HCT116 (cell line): ENCODE results near the gene SEC31B. TPM values are rescaled to one million over a fixed set of nuclear protein-coding genes. Genes with fewer than 3 reads are reported as not detected.

Source experiments
- ATAC-seq: fragments of 200-7000 bp; cut with Tn5 transposase; 2 replicates; pipeline ENCODE4 v1.9.1; 2020; ENCODE audit warnings: mild to moderate bottlenecking, moderate library complexity
- BruUV-seq: library from RNA; stranded (reverse); fragments of 400-500 nt; replicated peaks from 2 replicates; lab custom pipeline; 2021; lab: Mats Ljungman, UMichigan
- CTCF ChIA-PET: fragments of 300-600 bp; sonication (Branson Sonifier 250); formaldehyde crosslinking; loops from one replicate; lab custom pipeline; 2021; ENCODE audit warnings: antibody characterized with exemption; lab: Charles Lee
- POLR2A ChIA-PET: fragments of 300-600, 350-600 bp; sonication (Branson Sonifier 250); formaldehyde crosslinking; loops from one replicate; lab custom pipeline; 2021; ENCODE audit warnings: antibody characterized with exemption; lab: Charles Lee
- RAD21 ChIA-PET, 2 experiments: fragments of 300-600 bp; sonication (Branson Sonifier 250); formaldehyde crosslinking; loops; one replicate each; lab custom pipeline; 2023; ENCODE audit warnings: low total read pairs in 2 of 2; ENCODE audit not compliant: uncharacterized antibody in 2 of 2, unreplicated experiment in 2 of 2, low non-redundant PET in 1 of 2; lab: Charles Lee
- DNase-seq: peaks from one replicate; pipeline ENCODE4 v3.0.0-alpha.2; 2010; ENCODE audit warnings: low read depth, low spot score
- H2AFZ ChIP-seq: fragments of 200-600 bp; shearing (Covaris generic), sonication (generic); 2 replicates; pipeline ENCODE4 v1.6.1; 2017; ENCODE audit warnings: low read depth, mixed run types, mixed read lengths, antibody characterized with exemption, low read length; ENCODE audit not compliant: poor library complexity, severe bottlenecking
- H3K27ac ChIP-seq: 2 replicates; pipeline ENCODE4 v1.5.1; 2012; ENCODE audit warnings: low read depth, low read length
- H3K27me3 ChIP-seq: fragments of 200-600 bp; sonication (generic); 2 replicates; pipeline ENCODE4 v1.6.1; 2016; ENCODE audit warnings: mixed run types, low read length, mixed read lengths; ENCODE audit not compliant: insufficient read depth
- H3K36me3 ChIP-seq, 2 experiments: fragments of 200-500 bp in 1 of 2; fragments of 200-600 bp in 1 of 2; sonication (Bioruptor generic) in 1 of 2; sonication (generic) in 1 of 2; 2 replicates each; pipeline versions ENCODE4 v1.5.1 to v1.6.1; 2014 to 2016; ENCODE audit warnings: low read length in 2 of 2, inconsistent platforms in 1 of 2, mixed read lengths in 1 of 2, mixed run types in 1 of 2; ENCODE audit not compliant: insufficient read depth in 2 of 2, control insufficient read depth in 1 of 2
- H3K4me1 ChIP-seq, 2 experiments: fragments of 200-600 bp in 1 of 2; sonication (generic) in 1 of 2; 2 replicates each; pipeline versions ENCODE4 v1.5.1 to v1.6.1; 2012 to 2017; ENCODE audit warnings: low read length in 2 of 2, inconsistent platforms in 1 of 2, mild to moderate bottlenecking in 1 of 2, mixed read lengths in 1 of 2, mixed run types in 1 of 2, moderate library complexity in 1 of 2; ENCODE audit not compliant: insufficient read depth in 2 of 2, control insufficient read depth in 1 of 2
- H3K4me2 ChIP-seq: fragments of 200-600 bp; sonication (generic); 2 replicates; pipeline ENCODE4 v1.6.1; 2017; ENCODE audit warnings: mixed run types, low read length, mixed read lengths
- H3K4me3 ChIP-seq, 2 experiments: fragments of 200-600 bp in 1 of 2; sonication (generic) in 1 of 2; replicated peaks in 1 of 2; 2 replicates each; pipeline ENCODE4 v1.5.1; 2011 to 2016; ENCODE audit warnings: low read length in 2 of 2, control low read depth in 1 of 2, low read depth in 1 of 2, mild to moderate bottlenecking in 1 of 2, mixed read lengths in 1 of 2, mixed run types in 1 of 2
- H3K79me2 ChIP-seq: fragments of 200-600 bp; sonication (generic); 2 replicates; pipeline ENCODE4 v1.6.1; 2017; ENCODE audit warnings: mild to moderate bottlenecking, mixed run types, low read length, moderate library complexity, mixed read lengths; ENCODE audit not compliant: insufficient read depth
- H3K9ac ChIP-seq: fragments of 200-600 bp; sonication (generic); 2 replicates; pipeline ENCODE4 v1.6.1; 2016; ENCODE audit warnings: low read length, mixed read lengths
- H3K9me2 ChIP-seq: fragments of 200-600 bp; sonication (generic), shearing (Covaris generic); 2 replicates; pipeline ENCODE4 v1.6.1; 2017; ENCODE audit warnings: mixed run types, mild to moderate bottlenecking, moderate library complexity; ENCODE audit not compliant: insufficient read depth
- H3K9me3 ChIP-seq, 2 experiments: fragments of 200-500 bp in 1 of 2; fragments of 200-600 bp in 1 of 2; sonication (Bioruptor generic) in 1 of 2; sonication (generic) in 1 of 2; 2 replicates each; pipeline ENCODE4 v1.6.1; 2014 to 2017; ENCODE audit warnings: low read length in 2 of 2, mixed read lengths in 2 of 2, inconsistent platforms in 1 of 2, low read depth in 1 of 2, mild to moderate bottlenecking in 1 of 2, mixed run types in 1 of 2, moderate library complexity in 1 of 2; ENCODE audit not compliant: control insufficient read depth in 1 of 2, insufficient read depth in 1 of 2
- H4K20me1 ChIP-seq: fragments of 200-600 bp; sonication (generic), shearing (Covaris generic); 2 replicates; pipeline ENCODE4 v1.6.1; 2017; ENCODE audit warnings: mixed run types, mild to moderate bottlenecking, moderate library complexity; ENCODE audit not compliant: insufficient read depth
- CBX3 ChIP-seq: IDR thresholded peaks from 2 replicates; pipeline ENCODE4 v1.6.1; 2012; ENCODE audit warnings: low read depth
- CTCF ChIP-seq, 3 experiments: fragments of 200-600 bp in 1 of 3; sonication (generic) in 1 of 3; IDR thresholded peaks in 2 of 3; conservative IDR thresholded peaks in 1 of 3; 2 replicates each; pipeline ENCODE4 v1.5.1; 2012 to 2017; ENCODE audit warnings: low read depth in 2 of 3, low read length in 2 of 3, antibody characterized with exemption in 1 of 3, borderline replicate concordance in 1 of 3, control low read depth in 1 of 3, mild to moderate bottlenecking in 1 of 3, mixed read lengths in 1 of 3, mixed run types in 1 of 3, moderate library complexity in 1 of 3; ENCODE audit not compliant: insufficient read depth in 1 of 3
- EGR1 ChIP-seq: IDR thresholded peaks from 2 replicates; pipeline ENCODE4 v1.6.1; 2012; ENCODE audit warnings: low read depth
- EZH2 ChIP-seq: fragments of 200-600 bp; sonication (generic); IDR thresholded peaks from 2 replicates; pipeline ENCODE4 v1.6.1; 2017; ENCODE audit warnings: antibody characterized with exemption, mixed run types
- EZH2phosphoT487 ChIP-seq: fragments of 200-600 bp; IDR thresholded peaks from 2 replicates; pipeline ENCODE4 v1.6.1; 2018; ENCODE audit warnings: antibody characterized with exemption, borderline replicate concordance
- FOSL1 ChIP-seq: IDR thresholded peaks from 2 replicates; pipeline ENCODE4 v1.6.1; 2012; ENCODE audit warnings: low read depth
- JUND ChIP-seq: IDR thresholded peaks from 2 replicates; pipeline ENCODE4 v1.6.1; 2012
- POLR2A ChIP-seq: IDR thresholded peaks from 2 replicates; pipeline ENCODE4 v1.7.0; 2011; ENCODE audit warnings: borderline replicate concordance; ENCODE audit not compliant: insufficient read depth, insufficient read length; ENCODE audit errors: extremely low read depth
- SIN3A ChIP-seq: IDR thresholded peaks from 2 replicates; pipeline ENCODE4 v1.6.1; 2012; ENCODE audit warnings: low read depth
- SP1 ChIP-seq: IDR thresholded peaks from 2 replicates; pipeline ENCODE4 v1.6.1; 2012; ENCODE audit warnings: low read depth
- TCF7L2 ChIP-seq: IDR thresholded peaks from 2 replicates; pipeline ENCODE4 v1.7.0; 2011; ENCODE audit warnings: borderline replicate concordance, inconsistent platforms; ENCODE audit not compliant: insufficient read depth, insufficient read length; ENCODE audit errors: extremely low read depth
- YY1 ChIP-seq: IDR thresholded peaks from 2 replicates; pipeline ENCODE4 v1.6.1; 2011; ENCODE audit warnings: low read length, low read depth, moderate library complexity, mild to moderate bottlenecking; ENCODE audit not compliant: insufficient replicate concordance; ENCODE audit errors: extremely low read depth
- ZNF274 ChIP-seq: fragments of 200-500 bp; sonication (Bioruptor generic); IDR thresholded peaks from 2 replicates; pipeline ENCODE4 v1.6.1; 2014; ENCODE audit warnings: mild to moderate bottlenecking, low read depth, low read length, inconsistent platforms
- intact Hi-C: fragments of 100-400 bp; cut with micrococcal nuclease; formaldehyde crosslinking; loops from 2 replicates; pipeline ENCODE4 v1.10.0; 2022
- total RNA-seq: library from RNA; stranded (reverse); gene quantifications from one replicate; pipeline ENCODE4 v1.2.1, GENCODE V29; 2021; ENCODE audit not compliant: unreplicated experiment
- TF ChIP-seq, protein P1 (sequence below): IDR thresholded peaks from 2 replicates; pipeline ENCODE4 v1.6.1; 2011; ENCODE audit warnings: mild to moderate bottlenecking, low read length, moderate library complexity; ENCODE audit not compliant: insufficient replicate concordance; ENCODE audit errors: extremely low read depth
- TF ChIP-seq, protein P2 (sequence below): IDR thresholded peaks from 2 replicates; pipeline ENCODE4 v1.6.1; 2012
- TF ChIP-seq, protein P3 (sequence below): IDR thresholded peaks from 2 replicates; pipeline ENCODE4 v1.6.1; 2012

The SEC31B gene
- total RNA-seq, 1 experiment from 2014 or later = 30.9 TPM

DNA sequence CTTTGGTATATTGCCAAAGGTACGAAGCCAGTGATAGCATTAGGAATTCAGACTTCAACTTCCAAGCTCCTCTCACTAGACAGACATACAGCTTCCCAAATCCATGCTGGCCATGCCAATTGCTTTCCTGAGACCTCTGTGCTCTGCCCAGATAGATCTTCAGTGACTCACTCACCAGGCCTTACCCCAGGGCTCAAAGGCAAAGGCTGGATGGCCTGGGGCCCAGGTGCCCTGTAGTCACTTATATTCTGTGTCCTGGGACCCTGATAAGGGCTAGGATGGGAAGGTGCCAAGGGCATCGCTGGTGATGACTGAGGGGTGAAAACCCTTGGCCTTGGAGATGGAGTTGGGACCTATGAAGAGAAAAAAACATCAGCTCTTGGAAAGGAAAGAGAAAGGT, 29.1 kb downstream of the SEC31B start:
- H3K79me2 ChIP-seq = no peaks in the 10 kb centered on the region
- ATAC-seq (no peak), DNase-seq (no peak)
- ChIA-PET POLR2A (no interaction called here), CTCF (interaction anchor here (1.1 kb wide), 1 partner anchor 28 kb away, joined by 3 read pairs; no protein-coding TSS in a partner anchor), RAD21 (no interaction called here)
- no peak overlapping the region for H3K27ac ChIP-seq
- H4K20me1 ChIP-seq = no peaks in the 10 kb centered on the region
- TF ChIP-seq ZNF274 (no peak), POLR2A (no peak), FOSL1 (no peak), SIN3A (no peak), CBX3 (no peak), SP1 (no peak), EZH2phosphoT487 (no peak), YY1 (no peak), CTCF (IDR thresholded peaks at IDR 0.05 in 2 of 3, conservative IDR thresholded peaks at IDR 0.05 in 1 of 3; ENCODE audit: borderline replicate concordance in 1 of 3, insufficient read depth in 1 of 3, low read depth in 2 of 3, low read length in 2 of 3) (no peak), TCF7L2 (no peak), JUND (no peak), EGR1 (no peak), EZH2 (no peak)
- TF ChIP-seq, protein P1, sequence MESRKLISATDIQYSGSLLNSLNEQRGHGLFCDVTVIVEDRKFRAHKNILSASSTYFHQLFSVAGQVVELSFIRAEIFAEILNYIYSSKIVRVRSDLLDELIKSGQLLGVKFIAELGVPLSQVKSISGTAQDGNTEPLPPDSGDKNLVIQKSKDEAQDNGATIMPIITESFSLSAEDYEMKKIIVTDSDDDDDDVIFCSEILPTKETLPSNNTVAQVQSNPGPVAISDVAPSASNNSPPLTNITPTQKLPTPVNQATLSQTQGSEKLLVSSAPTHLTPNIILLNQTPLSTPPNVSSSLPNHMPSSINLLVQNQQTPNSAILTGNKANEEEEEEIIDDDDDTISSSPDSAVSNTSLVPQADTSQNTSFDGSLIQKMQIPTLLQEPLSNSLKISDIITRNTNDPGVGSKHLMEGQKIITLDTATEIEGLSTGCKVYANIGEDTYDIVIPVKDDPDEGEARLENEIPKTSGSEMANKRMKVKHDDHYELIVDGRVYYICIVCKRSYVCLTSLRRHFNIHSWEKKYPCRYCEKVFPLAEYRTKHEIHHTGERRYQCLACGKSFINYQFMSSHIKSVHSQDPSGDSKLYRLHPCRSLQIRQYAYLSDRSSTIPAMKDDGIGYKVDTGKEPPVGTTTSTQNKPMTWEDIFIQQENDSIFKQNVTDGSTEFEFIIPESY = no peak
- TF ChIP-seq, protein P2, sequence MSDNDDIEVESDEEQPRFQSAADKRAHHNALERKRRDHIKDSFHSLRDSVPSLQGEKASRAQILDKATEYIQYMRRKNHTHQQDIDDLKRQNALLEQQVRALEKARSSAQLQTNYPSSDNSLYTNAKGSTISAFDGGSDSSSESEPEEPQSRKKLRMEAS = no peak
- TF ChIP-seq, protein P3, sequence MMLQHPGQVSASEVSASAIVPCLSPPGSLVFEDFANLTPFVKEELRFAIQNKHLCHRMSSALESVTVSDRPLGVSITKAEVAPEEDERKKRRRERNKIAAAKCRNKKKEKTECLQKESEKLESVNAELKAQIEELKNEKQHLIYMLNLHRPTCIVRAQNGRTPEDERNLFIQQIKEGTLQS = no peak
- no peaks in the 10 kb centered on the region for H3K9me2 ChIP-seq
- peaks cover 18 to 29% of the 10 kb centered on the region in 2 experiments; a peak in 3 of 4 replicates for H3K36me3 ChIP-seq
- H3K4me1 ChIP-seq = no peaks in the 10 kb centered on the region
- no peak overlapping the region for H2AFZ ChIP-seq
- intact Hi-C loops = no loop called here
- H3K27me3 ChIP-seq = no peaks in the 10 kb centered on the region
- BruUV-seq = no TSS peak
- H3K4me3 ChIP-seq = no peak overlapping the region
- no peak overlapping the region for H3K9ac ChIP-seq
- no peaks in the 10 kb centered on the region for H3K9me3 ChIP-seq
- no peak overlapping the region for H3K4me2 ChIP-seq
